Gastrocnemius medialis (tissue), 4 donors: ENCODE data around the gene PRDM15.

Experiments
- POLR2A ChIP-seq, 2 donors: fragments of 450-650 bp; IDR thresholded peaks; one replicate each; pipeline ENCODE4 v1.6.1; 2017; ENCODE audit warnings: antibody characterized with exemption in 2 of 2, mild to moderate bottlenecking in 2 of 2, moderate library complexity in 2 of 2
- TF ChIP-seq, protein P1 (sequence below), 5 experiments: fragments of 450-650 bp in 3 of 5; fragments of 200-600 bp in 2 of 5; sonication (generic) in 2 of 5; IDR thresholded peaks in 4 of 5; conservative IDR thresholded peaks in 1 of 5; 1 replicate in 4 of 5; 2 replicates in 1 of 5; pipeline ENCODE4 v1.5.1; 2016 to 2019; ENCODE audit warnings: antibody characterized with exemption in 5 of 5, mild to moderate bottlenecking in 3 of 5, moderate library complexity in 3 of 5

DNA sequence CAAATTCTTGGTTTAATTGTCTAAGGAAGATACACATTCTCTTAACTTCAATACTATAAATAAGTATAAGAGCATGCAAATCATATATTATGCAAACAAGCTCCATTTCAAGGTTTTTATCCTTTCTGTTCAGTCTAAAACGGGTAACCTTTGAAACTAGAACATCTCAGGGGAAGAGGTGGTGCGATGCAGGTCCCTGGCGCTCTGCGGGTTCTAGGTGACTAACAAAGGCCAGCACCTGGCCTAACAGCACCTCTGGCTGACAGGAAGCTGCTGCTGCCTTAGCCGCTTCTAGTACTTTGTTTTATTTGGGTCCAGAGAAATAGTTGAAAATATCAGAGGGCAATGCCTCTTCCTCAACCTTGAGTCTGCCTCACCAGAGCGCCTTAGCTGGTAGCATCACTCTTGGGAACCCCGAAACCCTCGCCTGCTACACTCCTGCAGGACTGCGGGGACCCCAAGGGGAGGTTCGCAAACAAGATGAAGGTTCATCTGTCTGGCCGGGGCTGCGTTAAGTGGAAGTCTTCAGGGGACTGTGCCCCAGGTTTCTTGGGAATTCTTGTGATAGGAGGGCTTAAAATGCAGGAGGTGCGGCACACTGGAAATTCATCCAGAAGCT lies 45.5 kb downstream of the PRDM15 start:
- TF ChIP-seq POLR2A (IDR thresholded peaks at IDR 0.05), result no peak
- TF ChIP-seq, protein P1, sequence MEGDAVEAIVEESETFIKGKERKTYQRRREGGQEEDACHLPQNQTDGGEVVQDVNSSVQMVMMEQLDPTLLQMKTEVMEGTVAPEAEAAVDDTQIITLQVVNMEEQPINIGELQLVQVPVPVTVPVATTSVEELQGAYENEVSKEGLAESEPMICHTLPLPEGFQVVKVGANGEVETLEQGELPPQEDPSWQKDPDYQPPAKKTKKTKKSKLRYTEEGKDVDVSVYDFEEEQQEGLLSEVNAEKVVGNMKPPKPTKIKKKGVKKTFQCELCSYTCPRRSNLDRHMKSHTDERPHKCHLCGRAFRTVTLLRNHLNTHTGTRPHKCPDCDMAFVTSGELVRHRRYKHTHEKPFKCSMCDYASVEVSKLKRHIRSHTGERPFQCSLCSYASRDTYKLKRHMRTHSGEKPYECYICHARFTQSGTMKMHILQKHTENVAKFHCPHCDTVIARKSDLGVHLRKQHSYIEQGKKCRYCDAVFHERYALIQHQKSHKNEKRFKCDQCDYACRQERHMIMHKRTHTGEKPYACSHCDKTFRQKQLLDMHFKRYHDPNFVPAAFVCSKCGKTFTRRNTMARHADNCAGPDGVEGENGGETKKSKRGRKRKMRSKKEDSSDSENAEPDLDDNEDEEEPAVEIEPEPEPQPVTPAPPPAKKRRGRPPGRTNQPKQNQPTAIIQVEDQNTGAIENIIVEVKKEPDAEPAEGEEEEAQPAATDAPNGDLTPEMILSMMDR (IDR thresholded peaks at IDR 0.05 in 4 of 5, conservative IDR thresholded peaks at IDR 0.05 in 1 of 5), result no peak
